Mesenchymal stem cell (in vitro differentiated cells and primary cell): ENCODE data around the gene CLIC5.

ENCODE experiments used
- DNase-seq: peaks from one replicate; pipeline ENCODE4 v3.0.0-alpha.2; 2013
- H2AFZ ChIP-seq: one replicate; pipeline ENCODE4 v1.6.1; 2013; ENCODE audit warnings: low read depth, mild to moderate bottlenecking, control low read depth, inconsistent platforms, low read length, moderate library complexity
- H2AK5ac ChIP-seq: 2 replicates; pipeline ENCODE4 v1.6.1; 2013; ENCODE audit warnings: low read length, moderate library complexity, mild to moderate bottlenecking, inconsistent platforms; ENCODE audit not compliant: severe bottlenecking
- H2BK120ac ChIP-seq: one replicate; pipeline ENCODE4 v1.6.1; 2013; ENCODE audit warnings: low read depth, mild to moderate bottlenecking, inconsistent platforms, low read length, moderate library complexity
- H2BK12ac ChIP-seq, 2 experiments: one replicate each; pipeline ENCODE4 v1.6.1; 2013; ENCODE audit warnings: inconsistent platforms in 2 of 2, low read length in 2 of 2, mild to moderate bottlenecking in 2 of 2, moderate library complexity in 2 of 2, control low read depth in 1 of 2
- H2BK15ac ChIP-seq: one replicate; pipeline ENCODE4 v1.6.1; 2013; ENCODE audit warnings: mild to moderate bottlenecking, low read depth, inconsistent platforms; ENCODE audit not compliant: poor library complexity, severe bottlenecking
- H2BK5ac ChIP-seq: 2 replicates; pipeline ENCODE4 v1.6.1; 2013; ENCODE audit warnings: low read depth, mild to moderate bottlenecking, low read length, control low read depth, inconsistent platforms; ENCODE audit not compliant: poor library complexity, severe bottlenecking
- H3K14ac ChIP-seq, 2 experiments: one replicate each; pipeline ENCODE4 v1.6.1; 2013; ENCODE audit warnings: inconsistent platforms in 2 of 2, low read length in 2 of 2, control low read depth in 1 of 2, mild to moderate bottlenecking in 1 of 2, moderate library complexity in 1 of 2
- H3K18ac ChIP-seq, 2 experiments: one replicate each; pipeline ENCODE4 v1.6.1; 2013; ENCODE audit warnings: inconsistent platforms in 2 of 2, low read length in 2 of 2, control low read depth in 1 of 2, low read depth in 1 of 2, mild to moderate bottlenecking in 1 of 2
- H3K23ac ChIP-seq, 2 experiments: one replicate each; pipeline ENCODE4 v1.6.1; 2013; ENCODE audit warnings: inconsistent platforms in 2 of 2, low read length in 2 of 2, mild to moderate bottlenecking in 2 of 2, moderate library complexity in 2 of 2, control low read depth in 1 of 2
- H3K27ac ChIP-seq: 2 replicates; pipeline ENCODE4 v1.5.1; 2013; ENCODE audit warnings: mild to moderate bottlenecking, moderate library complexity, low read length, control low read depth, inconsistent platforms; ENCODE audit not compliant: poor library complexity, severe bottlenecking
- H3K27me3 ChIP-seq, 2 experiments: 2 replicates each; pipeline versions ENCODE4 v1.6.1 to v1.7.0; 2013; ENCODE audit warnings: low read length in 2 of 2, mild to moderate bottlenecking in 2 of 2, moderate library complexity in 2 of 2, control low read depth in 1 of 2, inconsistent platforms in 1 of 2; ENCODE audit not compliant: control insufficient read depth in 1 of 2, insufficient read depth in 1 of 2
- H3K36me3 ChIP-seq, 2 experiments: 2 replicates each; pipeline versions ENCODE4 v1.6.1 to v1.7.0; 2013; ENCODE audit warnings: low read length in 2 of 2, control low read depth in 1 of 2, inconsistent platforms in 1 of 2, low read depth in 1 of 2, mild to moderate bottlenecking in 1 of 2; ENCODE audit not compliant: insufficient read depth in 2 of 2, control insufficient read depth in 1 of 2
- H3K4ac ChIP-seq, 2 experiments: one replicate each; pipeline ENCODE4 v1.6.1; 2013; ENCODE audit warnings: inconsistent platforms in 2 of 2, low read length in 2 of 2, mild to moderate bottlenecking in 2 of 2, moderate library complexity in 2 of 2, control low read depth in 1 of 2, low read depth in 1 of 2
- H3K4me1 ChIP-seq: 2 replicates; pipeline ENCODE4 v1.6.1; 2013; ENCODE audit warnings: low read depth, low read length, control low read depth; ENCODE audit not compliant: control insufficient read depth, insufficient read depth
- H3K4me2 ChIP-seq: 2 replicates; pipeline ENCODE4 v1.6.1; 2013; ENCODE audit warnings: low read length, mild to moderate bottlenecking, inconsistent platforms; ENCODE audit not compliant: poor library complexity, severe bottlenecking
- H3K4me3 ChIP-seq, 2 experiments: 2 replicates each; pipeline versions ENCODE4 v1.5.1 to v1.7.0; 2013; ENCODE audit warnings: low read length in 2 of 2, mild to moderate bottlenecking in 2 of 2, control low read depth in 1 of 2, low read depth in 1 of 2; ENCODE audit not compliant: insufficient read depth in 1 of 2
- H3K79me1 ChIP-seq: replicated peaks from 2 replicates; pipeline ENCODE4 v1.6.1; 2013; ENCODE audit warnings: mild to moderate bottlenecking, control low read depth, low read length, inconsistent platforms; ENCODE audit not compliant: poor library complexity, severe bottlenecking
- H3K9ac ChIP-seq: 2 replicates; pipeline ENCODE4 v1.7.0; 2013; ENCODE audit warnings: mild to moderate bottlenecking, low read length, moderate library complexity
- H3K9me3 ChIP-seq: 2 replicates; pipeline ENCODE4 v1.7.0; 2013; ENCODE audit warnings: mild to moderate bottlenecking, low read length; ENCODE audit not compliant: control insufficient read depth
- H4K8ac ChIP-seq: one replicate; pipeline ENCODE4 v1.6.1; 2013; ENCODE audit warnings: inconsistent platforms, mild to moderate bottlenecking, low read length, moderate library complexity
- H4K91ac ChIP-seq: one replicate; pipeline ENCODE4 v1.6.1; 2013; ENCODE audit warnings: mild to moderate bottlenecking, low read length, inconsistent platforms
- WGBS: methylation state at CpG from one replicate; pipeline ENCODE4 v1.1.7; 2013; ENCODE audit warnings: mixed read lengths; 5-methylcytosine and 5-hydroxymethylcytosine counted together

The CLIC5 gene

GRCh38 chr6:45916692-45917091 is 99.0 kb downstream of the CLIC5 start:
- H4K91ac ChIP-seq = no peak overlapping the region
- no peaks in the 10 kb centered on the region for H3K36me3 ChIP-seq
- 87% methylated on average over 4 of the region's 5 CpGs for WGBS
- H2BK5ac ChIP-seq = no peak overlapping the region
- H2BK12ac ChIP-seq = no peak overlapping the region
- H3K4me3 ChIP-seq = no peak overlapping the region
- no peaks in the 10 kb centered on the region for H3K9me3 ChIP-seq
- peaks cover 1% of the 10 kb centered on the region for H3K4me1 ChIP-seq
- H3K79me1 ChIP-seq = no peaks in the 10 kb centered on the region
- no peak overlapping the region for H2AK5ac ChIP-seq
- H4K8ac ChIP-seq = no peak overlapping the region
- no peak overlapping the region for H3K27ac ChIP-seq
- H3K14ac ChIP-seq = no peak overlapping the region
- no peak overlapping the region for H3K9ac ChIP-seq
- H3K4ac ChIP-seq = no peak overlapping the region
- no peak overlapping the region for H2BK120ac ChIP-seq
- no peak overlapping the region for H2AFZ ChIP-seq
- no peak for DNase-seq
- no peak overlapping the region for H2BK15ac ChIP-seq
- H3K4me2 ChIP-seq = no peak overlapping the region
- H3K23ac ChIP-seq = no peak overlapping the region
- no peaks in the 10 kb centered on the region for H3K27me3 ChIP-seq
- H3K18ac ChIP-seq = no peak overlapping the region

GRCh38 chr6:45915780-45916468 is 99.7 kb downstream of the CLIC5 start:
- Histone ChIP-seq H3K23ac (no peak overlapping the region), H2BK15ac (no peak overlapping the region), H2BK5ac (no peak overlapping the region), H3K9ac (no peak overlapping the region), H4K8ac (no peak overlapping the region), H3K4me2 (no peak overlapping the region), H3K27ac (no peak overlapping the region), H3K36me3 (no peaks in the 10 kb centered on the region), H2BK12ac (no peak overlapping the region), H3K14ac (no peak overlapping the region), H3K18ac (no peak overlapping the region), H2BK120ac (no peak overlapping the region), H3K4ac (no peak overlapping the region), H2AFZ (no peak overlapping the region), H3K9me3 (no peaks in the 10 kb centered on the region), H3K4me3 (no peak overlapping the region), H4K91ac (no peak overlapping the region), H2AK5ac (no peak overlapping the region), H3K79me1 (no peaks in the 10 kb centered on the region), H3K27me3 (no peaks in the 10 kb centered on the region), H3K4me1 (peaks cover 1% of the 10 kb centered on the region)
- no peak for DNase-seq
- WGBS = 96% methylated on average over 3 of the region's 3 CpGs

- Histone ChIP-seq H3K4me1 (no peaks in the 10 kb centered on the region), H3K14ac (no peak overlapping the region), H3K9me3 (no peaks in the 10 kb centered on the region), H3K4me2 (no peak overlapping the region), H3K18ac (no peak overlapping the region), H4K8ac (no peak overlapping the region), H3K9ac (no peak overlapping the region), H3K27me3 (no peaks in the 10 kb centered on the region), H3K4me3 (no peak overlapping the region), H4K91ac (no peak overlapping the region), H3K4ac (no peak overlapping the region), H2AFZ (no peak overlapping the region), H3K36me3 (no peaks in the 10 kb centered on the region), H2BK5ac (no peak overlapping the region), H3K27ac (no peak overlapping the region), H2BK15ac (no peak overlapping the region), H2AK5ac (no peak overlapping the region), H3K23ac (no peak overlapping the region), H2BK120ac (no peak overlapping the region), H3K79me1 (no peaks in the 10 kb centered on the region), H2BK12ac (no peak overlapping the region)
- no peak for DNase-seq
- 84% methylated on average over 7 of the region's 7 CpGs for WGBS
Measured at GRCh38 chr6:45911691-45912090, 104.0 kb downstream of the CLIC5 start.

GRCh38 chr6:45903959-45904358 is 111.7 kb downstream of the CLIC5 start:
- DNase-seq = no peak
- no peak overlapping the region for H2BK5ac ChIP-seq
- no peak overlapping the region for H3K27ac ChIP-seq
- H3K18ac ChIP-seq = no peak overlapping the region
- 82% methylated on average over 1 of the region's 1 CpG for WGBS
- H2AFZ ChIP-seq = no peak overlapping the region
- no peaks in the 10 kb centered on the region for H3K36me3 ChIP-seq
- no peak overlapping the region for H2AK5ac ChIP-seq
- no peaks in the 10 kb centered on the region for H3K27me3 ChIP-seq
- no peak overlapping the region for H3K23ac ChIP-seq
- no peaks in the 10 kb centered on the region for H3K79me1 ChIP-seq
- no peak overlapping the region for H4K8ac ChIP-seq
- H2BK12ac ChIP-seq = no peak overlapping the region
- H3K4me1 ChIP-seq = no peaks in the 10 kb centered on the region
- H4K91ac ChIP-seq = no peak overlapping the region
- H3K9me3 ChIP-seq = no peaks in the 10 kb centered on the region
- no peak overlapping the region for H3K4me3 ChIP-seq
- no peak overlapping the region for H2BK15ac ChIP-seq
- H3K14ac ChIP-seq = no peak overlapping the region
- no peak overlapping the region for H2BK120ac ChIP-seq
- H3K4ac ChIP-seq = no peak overlapping the region
- H3K9ac ChIP-seq = no peak overlapping the region
- no peak overlapping the region for H3K4me2 ChIP-seq
